HepG2 (cell line): ENCODE measurements around the gene PTGIS. TPM values are rescaled to one million over a fixed set of nuclear protein-coding genes. Genes with fewer than 3 reads are reported as not detected.

Experiments used
- CREB1 ChIP-seq, 2 experiments: fragments of 450-650 bp in 1 of 2; IDR thresholded peaks; 2 replicates each; pipeline ENCODE4 v1.6.1; 2016 to 2017; ENCODE audit warnings: control low read depth in 1 of 2, mild to moderate bottlenecking in 1 of 2, missing compliant biosample characterization in 1 of 2, missing genetic modification characterization in 1 of 2
- JUND ChIP-seq: sonication (generic); formaldehyde crosslinking; IDR thresholded peaks from 2 replicates; pipeline ENCODE4 v1.8.0; 2022; ENCODE audit warnings: mild to moderate bottlenecking, missing genetic modification reagents
- KDM6A ChIP-seq: IDR thresholded peaks from 2 replicates; pipeline ENCODE4 v1.6.1; 2016; ENCODE audit warnings: low read depth
- NONO ChIP-seq, 2 experiments: fragments of 450-650 bp in 1 of 2; sonication (generic) in 1 of 2; formaldehyde crosslinking in 1 of 2; IDR thresholded peaks in 1 of 2; conservative IDR thresholded peaks in 1 of 2; 2 replicates each; pipeline versions ENCODE4 v1.6.1 to v1.8.0; 2017 to 2022; ENCODE audit warnings: mild to moderate bottlenecking in 1 of 2, missing genetic modification reagents in 1 of 2, moderate library complexity in 1 of 2
- NR3C1 ChIP-seq: sonication (generic); formaldehyde crosslinking; IDR thresholded peaks from 2 replicates; pipeline ENCODE4 v1.4.0; 2020; ENCODE audit warnings: missing genetic modification reagents
- POLR2A ChIP-seq, 2 experiments: IDR thresholded peaks; 2 replicates each; pipeline ENCODE4 v1.6.1; 2011; ENCODE audit warnings: low read depth in 2 of 2, low read length in 2 of 2, mild to moderate bottlenecking in 1 of 2, moderate library complexity in 1 of 2; ENCODE audit not compliant: insufficient read depth in 1 of 2
- RELA ChIP-seq: sonication (generic); formaldehyde crosslinking; IDR thresholded peaks from 2 replicates; pipeline ENCODE4 v1.4.0; 2020; ENCODE audit warnings: missing genetic modification reagents
- SATB2 ChIP-seq: sonication (generic); formaldehyde crosslinking; IDR thresholded peaks from 2 replicates; pipeline ENCODE4 v1.5.0; 2020; ENCODE audit warnings: missing genetic modification reagents
- SNAPC2 ChIP-seq: sonication (generic); formaldehyde crosslinking; IDR thresholded peaks from 2 replicates; pipeline ENCODE4 v1.8.1; 2022; ENCODE audit warnings: mild to moderate bottlenecking, missing genetic modification reagents
- TBX2 ChIP-seq: sonication (generic); formaldehyde crosslinking; IDR thresholded peaks from 2 replicates; pipeline ENCODE4 v1.5.0; 2020; ENCODE audit warnings: missing genetic modification reagents, mild to moderate bottlenecking, borderline replicate concordance
- ZNF143 ChIP-seq: sonication (generic); formaldehyde crosslinking; IDR thresholded peaks from 2 replicates; pipeline ENCODE4 v1.4.0; 2020; ENCODE audit warnings: missing genetic modification reagents
- ZNF34 ChIP-seq: sonication (generic); formaldehyde crosslinking; IDR thresholded peaks from 2 replicates; pipeline ENCODE4 v1.4.0; 2020; ENCODE audit warnings: mild to moderate bottlenecking, missing genetic modification reagents, borderline replicate concordance
- ZNF614 ChIP-seq: IDR thresholded peaks from 2 replicates; pipeline ENCODE4 v1.6.1; 2018; ENCODE audit warnings: missing biosample characterization, missing genetic modification reagents, inconsistent platforms, borderline replicate concordance
- ZNF619 ChIP-seq: sonication (generic); formaldehyde crosslinking; IDR thresholded peaks from 2 replicates; pipeline ENCODE4 v1.4.0; 2020; ENCODE audit warnings: mild to moderate bottlenecking, missing genetic modification reagents
- polyA plus RNA-seq, 8 experiments: library from polyadenylated mRNA; depleted of rRNA in 3 of 8; stranded (reverse) in 7 of 8; unstranded in 1 of 8; fragments of >200 nt; fragmentation: Illumina TruSeq in 4 of 8; extraction: Trizol in 4 of 8; gene quantifications; 2 replicates each; pipeline versions ENCODE4 v1.2.1 to v1.2.3, GENCODE V29; 2011 to 2016; ENCODE audit warnings: low read depth in 4 of 8, missing spikeins in 1 of 8, mixed read lengths in 1 of 8; ENCODE audit not compliant: insufficient read depth in 1 of 8
- total RNA-seq, 5 experiments: library from RNA; depleted of rRNA; stranded (reverse); fragments of >200 nt; fragmentation: Illumina TruSeq; extraction: Trizol; gene quantifications; 2 replicates each; pipeline ENCODE4 v1.2.3, GENCODE V29; 2016; ENCODE audit warnings: low read depth in 1 of 5
- TF ChIP-seq, protein P1 (sequence below): sonication (generic); formaldehyde crosslinking; IDR thresholded peaks from 2 replicates; pipeline ENCODE4 v1.4.0; 2020; ENCODE audit warnings: missing genetic modification reagents
- TF ChIP-seq, protein P2 (sequence below): sonication (generic); formaldehyde crosslinking; IDR thresholded peaks from 2 replicates; pipeline ENCODE4 v1.8.0; 2022; ENCODE audit warnings: missing genetic modification reagents, mild to moderate bottlenecking, inconsistent platforms, borderline replicate concordance
- TF ChIP-seq, protein P3 (sequence below): sonication (generic); formaldehyde crosslinking; conservative IDR thresholded peaks from 2 replicates; pipeline ENCODE4 v1.4.0; 2020; ENCODE audit warnings: missing genetic modification reagents
- TF ChIP-seq, protein P4 (sequence below): sonication (generic); formaldehyde crosslinking; IDR thresholded peaks from 2 replicates; pipeline ENCODE4 v1.9.0; 2021; ENCODE audit warnings: missing genetic modification reagents, borderline replicate concordance
- TF ChIP-seq, protein P5 (sequence below): sonication (generic); formaldehyde crosslinking; IDR thresholded peaks from 2 replicates; pipeline ENCODE4 v1.8.0; 2023; ENCODE audit warnings: mild to moderate bottlenecking, missing genetic modification reagents

PTGIS gene
- total and polyA plus RNA-seq, 2 of the 13 experiments (the other 11 are each of a cell fraction or from before 2014, with no cell fraction given), result not detected

DNA sequence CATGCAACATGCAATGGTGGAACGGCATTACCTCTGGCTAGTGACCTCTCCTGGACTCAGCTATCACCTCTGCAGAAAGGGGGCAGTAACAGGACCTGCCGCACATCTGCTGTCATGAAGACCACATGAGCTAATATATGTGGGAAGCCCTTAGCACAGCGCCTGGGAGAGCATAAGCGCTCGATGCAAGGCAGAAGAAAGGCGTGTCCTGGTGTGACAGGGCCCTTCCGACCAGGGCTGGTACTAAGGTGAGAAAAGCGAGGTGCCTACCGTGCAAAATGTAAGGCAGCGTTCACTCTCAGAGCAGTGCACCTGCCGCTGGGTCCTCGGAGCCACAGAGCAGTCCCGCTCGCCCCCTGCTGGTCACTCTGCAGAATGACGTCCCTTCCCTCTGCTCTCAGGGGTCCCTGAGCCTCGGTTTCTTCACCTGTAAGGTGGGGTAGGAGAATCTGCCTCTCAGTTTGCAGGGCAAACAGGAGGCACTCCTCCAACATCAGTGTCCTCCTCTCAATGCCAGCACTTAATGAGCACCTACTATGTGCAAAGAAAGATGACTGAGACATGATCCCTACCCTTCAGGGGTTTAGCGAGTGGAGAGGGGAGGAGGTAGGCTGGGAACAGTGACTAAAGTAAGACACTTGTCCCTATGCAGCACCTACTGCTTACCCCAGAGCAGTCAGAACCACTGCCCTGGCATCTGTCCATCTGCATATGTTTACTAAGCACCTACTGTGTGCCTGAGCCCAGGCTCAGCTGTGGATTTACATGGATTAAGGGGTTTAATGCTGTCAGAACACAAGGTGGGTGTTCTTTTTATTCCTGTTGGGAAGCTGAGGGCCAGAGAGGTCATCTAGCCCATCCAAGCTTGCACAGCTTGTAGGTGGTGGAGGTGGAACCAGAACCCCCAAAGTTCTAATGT is 41.1 kb upstream of the PTGIS start (continued):
- TF ChIP-seq SATB2 (CRISPR knock-in tag), result no peak
- no peak; the same call in 1 of the 2 replicates for TF ChIP-seq ZNF34 (CRISPR knock-in tag)
- 0 out of 2 replicates have a peak, but pooled peaks have one; percentile 90 for TF ChIP-seq ZNF614 (CRISPR knock-in tag)
- peak; percentile 51; the same call in 1 of the 2 replicates for TF ChIP-seq SNAPC2 (CRISPR knock-in tag)
- TF ChIP-seq, protein P1, sequence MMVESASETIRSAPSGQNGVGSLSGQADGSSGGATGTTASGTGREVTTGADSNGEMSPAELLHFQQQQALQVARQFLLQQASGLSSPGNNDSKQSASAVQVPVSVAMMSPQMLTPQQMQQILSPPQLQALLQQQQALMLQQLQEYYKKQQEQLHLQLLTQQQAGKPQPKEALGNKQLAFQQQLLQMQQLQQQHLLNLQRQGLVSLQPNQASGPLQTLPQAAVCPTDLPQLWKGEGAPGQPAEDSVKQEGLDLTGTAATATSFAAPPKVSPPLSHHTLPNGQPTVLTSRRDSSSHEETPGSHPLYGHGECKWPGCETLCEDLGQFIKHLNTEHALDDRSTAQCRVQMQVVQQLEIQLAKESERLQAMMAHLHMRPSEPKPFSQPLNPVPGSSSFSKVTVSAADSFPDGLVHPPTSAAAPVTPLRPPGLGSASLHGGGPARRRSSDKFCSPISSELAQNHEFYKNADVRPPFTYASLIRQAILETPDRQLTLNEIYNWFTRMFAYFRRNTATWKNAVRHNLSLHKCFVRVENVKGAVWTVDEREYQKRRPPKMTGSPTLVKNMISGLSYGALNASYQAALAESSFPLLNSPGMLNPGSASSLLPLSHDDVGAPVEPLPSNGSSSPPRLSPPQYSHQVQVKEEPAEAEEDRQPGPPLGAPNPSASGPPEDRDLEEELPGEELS (CRISPR knock-in tag), result no peak; the same call in 1 of the 2 replicates
- TF ChIP-seq NR3C1, result no peak
- no peak for TF ChIP-seq KDM6A (CRISPR knock-in tag)
- peak; percentile 67; the same call in 1 of the 2 replicates for TF ChIP-seq TBX2 (CRISPR knock-in tag)
- no peak; the same call in 1 of the 2 replicates for TF ChIP-seq ZNF143
- TF ChIP-seq, protein P2, sequence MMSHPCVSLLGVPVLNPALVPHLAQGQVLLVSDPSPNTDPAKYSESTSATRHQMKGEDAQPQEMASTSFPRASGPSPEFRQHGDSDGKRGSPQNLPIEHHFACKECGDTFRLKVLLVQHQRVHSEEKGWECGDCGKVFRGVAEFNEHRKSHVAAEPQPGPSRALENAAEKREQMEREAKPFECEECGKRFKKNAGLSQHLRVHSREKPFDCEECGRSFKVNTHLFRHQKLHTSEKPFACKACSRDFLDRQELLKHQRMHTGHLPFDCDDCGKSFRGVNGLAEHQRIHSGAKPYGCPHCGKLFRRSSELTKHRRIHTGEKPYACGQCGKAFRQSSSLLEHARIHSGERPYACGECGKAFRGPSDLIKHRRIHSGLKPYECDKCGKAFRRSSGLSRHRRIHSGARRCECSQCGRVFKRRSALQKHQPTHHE (CRISPR knock-in tag), result no peak
- TF ChIP-seq JUND (CRISPR knock-in tag), result no peak
- no peak for TF ChIP-seq RELA
- no peak for TF ChIP-seq POLR2A (IDR thresholded peaks at IDR 0.05; ENCODE audit: insufficient read depth in 1 of 2, low read depth in 2 of 2, low read length in 2 of 2)
- TF ChIP-seq CREB1 (IDR thresholded peaks at IDR 0.05), result 0 out of 2 replicates have a peak, but pooled peaks have one; percentile 14
- TF ChIP-seq CREB1 (CRISPR knock-in tag; IDR thresholded peaks at IDR 0.05), result no peak
- peak; percentile 83; the same call in 1 of the 2 replicates for TF ChIP-seq ZNF619 (CRISPR knock-in tag)
- TF ChIP-seq, protein P3, sequence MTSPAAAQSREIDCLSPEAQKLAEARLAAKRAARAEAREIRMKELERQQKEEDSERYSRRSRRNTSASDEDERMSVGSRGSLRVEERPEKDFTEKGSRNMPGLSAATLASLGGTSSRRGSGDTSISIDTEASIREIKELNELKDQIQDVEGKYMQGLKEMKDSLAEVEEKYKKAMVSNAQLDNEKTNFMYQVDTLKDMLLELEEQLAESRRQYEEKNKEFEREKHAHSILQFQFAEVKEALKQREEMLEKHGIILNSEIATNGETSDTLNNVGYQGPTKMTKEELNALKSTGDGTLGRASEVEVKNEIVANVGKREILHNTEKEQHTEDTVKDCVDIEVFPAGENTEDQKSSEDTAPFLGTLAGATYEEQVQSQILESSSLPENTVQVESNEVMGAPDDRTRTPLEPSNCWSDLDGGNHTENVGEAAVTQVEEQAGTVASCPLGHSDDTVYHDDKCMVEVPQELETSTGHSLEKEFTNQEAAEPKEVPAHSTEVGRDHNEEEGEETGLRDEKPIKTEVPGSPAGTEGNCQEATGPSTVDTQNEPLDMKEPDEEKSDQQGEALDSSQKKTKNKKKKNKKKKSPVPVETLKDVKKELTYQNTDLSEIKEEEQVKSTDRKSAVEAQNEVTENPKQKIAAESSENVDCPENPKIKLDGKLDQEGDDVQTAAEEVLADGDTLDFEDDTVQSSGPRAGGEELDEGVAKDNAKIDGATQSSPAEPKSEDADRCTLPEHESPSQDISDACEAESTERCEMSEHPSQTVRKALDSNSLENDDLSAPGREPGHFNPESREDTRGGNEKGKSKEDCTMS, result no peak
- no peak for TF ChIP-seq NONO (IDR thresholded peaks at IDR 0.05)
- peak; percentile 56; the same call in 1 of the 2 replicates for TF ChIP-seq NONO (CRISPR knock-in tag; conservative IDR thresholded peaks at IDR 0.05)
- TF ChIP-seq, protein P4, sequence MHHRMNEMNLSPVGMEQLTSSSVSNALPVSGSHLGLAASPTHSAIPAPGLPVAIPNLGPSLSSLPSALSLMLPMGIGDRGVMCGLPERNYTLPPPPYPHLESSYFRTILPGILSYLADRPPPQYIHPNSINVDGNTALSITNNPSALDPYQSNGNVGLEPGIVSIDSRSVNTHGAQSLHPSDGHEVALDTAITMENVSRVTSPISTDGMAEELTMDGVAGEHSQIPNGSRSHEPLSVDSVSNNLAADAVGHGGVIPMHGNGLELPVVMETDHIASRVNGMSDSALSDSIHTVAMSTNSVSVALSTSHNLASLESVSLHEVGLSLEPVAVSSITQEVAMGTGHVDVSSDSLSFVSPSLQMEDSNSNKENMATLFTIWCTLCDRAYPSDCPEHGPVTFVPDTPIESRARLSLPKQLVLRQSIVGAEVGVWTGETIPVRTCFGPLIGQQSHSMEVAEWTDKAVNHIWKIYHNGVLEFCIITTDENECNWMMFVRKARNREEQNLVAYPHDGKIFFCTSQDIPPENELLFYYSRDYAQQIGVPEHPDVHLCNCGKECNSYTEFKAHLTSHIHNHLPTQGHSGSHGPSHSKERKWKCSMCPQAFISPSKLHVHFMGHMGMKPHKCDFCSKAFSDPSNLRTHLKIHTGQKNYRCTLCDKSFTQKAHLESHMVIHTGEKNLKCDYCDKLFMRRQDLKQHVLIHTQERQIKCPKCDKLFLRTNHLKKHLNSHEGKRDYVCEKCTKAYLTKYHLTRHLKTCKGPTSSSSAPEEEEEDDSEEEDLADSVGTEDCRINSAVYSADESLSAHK, result no peak
- TF ChIP-seq, protein P5, sequence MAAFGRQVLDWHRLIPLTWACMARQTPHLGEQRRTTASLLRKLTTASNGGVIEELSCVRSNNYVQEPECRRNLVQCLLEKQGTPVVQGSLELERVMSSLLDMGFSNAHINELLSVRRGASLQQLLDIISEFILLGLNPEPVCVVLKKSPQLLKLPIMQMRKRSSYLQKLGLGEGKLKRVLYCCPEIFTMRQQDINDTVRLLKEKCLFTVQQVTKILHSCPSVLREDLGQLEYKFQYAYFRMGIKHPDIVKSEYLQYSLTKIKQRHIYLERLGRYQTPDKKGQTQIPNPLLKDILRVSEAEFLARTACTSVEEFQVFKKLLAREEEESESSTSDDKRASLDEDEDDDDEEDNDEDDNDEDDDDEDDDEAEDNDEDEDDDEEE (CRISPR knock-in tag), result peak; percentile 84; the same call in 1 of the 2 replicates
